ENCODE results near the gene CRNN. TPM values are rescaled to one million over a fixed set of nuclear protein-coding genes. Genes with fewer than 3 reads are reported as not detected.

Gene CRNN
- total RNA-seq = not detected

GRCh38 chr1:152413909-152414308 is at the start of gene CRNN:
CRNN (minus strand) TSS chr1:152414263; CDS start chr1:152412233, 2,030 bp downstream.
- no peak for DNase-seq

GRCh38 chr1:152462636-152463035 is 48.6 kb upstream of the CRNN start:
- DNase-seq = no peak

GRCh38 chr1:152461544-152461943 is 47.5 kb upstream of the CRNN start:
- DNase-seq = no peak

- DNase-seq = no peak
Measured at GRCh38 chr1:152460529-152460899, 46.5 kb upstream of the CRNN start.

- DNase-seq = peak; percentile 5
Measured at GRCh38 chr1:152459596-152460528, 45.8 kb upstream of the CRNN start.

GRCh38 chr1:152458384-152459185 is 44.5 kb upstream of the CRNN start:
- DNase-seq = peak; percentile 70

- no peak for DNase-seq
Measured at GRCh38 chr1:152457561-152457960, 43.5 kb upstream of the CRNN start.

GRCh38 chr1:152457071-152457470 is 43.0 kb upstream of the CRNN start:
- no peak for DNase-seq

- DNase-seq = no peak
Measured at GRCh38 chr1:152451254-152451653, 37.2 kb upstream of the CRNN start.

GRCh38 chr1:152449661-152450060 is 35.6 kb upstream of the CRNN start:
- DNase-seq = no peak

- DNase-seq = no peak
Measured at GRCh38 chr1:152448496-152448895, 34.4 kb upstream of the CRNN start.

- no peak for DNase-seq
Measured at GRCh38 chr1:152448095-152448494, 34.0 kb upstream of the CRNN start.

GRCh38 chr1:152447484-152447883 is 33.4 kb upstream of the CRNN start:
- no peak for DNase-seq

GRCh38 chr1:152444045-152444444 is 30.0 kb upstream of the CRNN start:
- DNase-seq = no peak

- DNase-seq = no peak
Measured at GRCh38 chr1:152442765-152443164, 28.7 kb upstream of the CRNN start.

GRCh38 chr1:152442301-152442700 is 28.2 kb upstream of the CRNN start:
- no peak for DNase-seq

GRCh38 chr1:152441756-152442155 is 27.7 kb upstream of the CRNN start:
- no peak for DNase-seq

GRCh38 chr1:152440635-152441471 is 26.8 kb upstream of the CRNN start:
- peak; percentile 20 for DNase-seq

GRCh38 chr1:152436593-152437496 is 22.8 kb upstream of the CRNN start:
- no peak for DNase-seq

GRCh38 chr1:152427458-152427857 is 13.4 kb upstream of the CRNN start:
- no peak for DNase-seq

GRCh38 chr1:152426731-152427130 is 12.7 kb upstream of the CRNN start:
- no peak for DNase-seq

Data from occipital lobe (tissue), 2 donors.